ENCODE data around the gene FMNL2.

- no peak for TF ChIP-seq CTCF (IDR thresholded peaks at IDR 0.05; ENCODE audit: low read length)
- TF ChIP-seq EZH2 (IDR thresholded peaks at IDR 0.05; ENCODE audit: borderline replicate concordance, low read length), result no peak
Observed at GRCh38 chr2:152588998-152589397, 254.0 kb downstream of the FMNL2 start.
